Keratinocyte (primary cell): Measurements from ENCODE around the gene MED8. TPM values are rescaled to one million over a fixed set of nuclear protein-coding genes. Genes with fewer than 3 reads are reported as not detected.

Experiments used
- DNase-seq: peaks from one replicate; pipeline ENCODE4 v3.0.0-alpha.2; 2011; ENCODE audit warnings: low read depth, missing footprints, low spot score
- FAIRE-seq: peaks from 2 replicates; lab custom pipeline; 2011; peaks lifted over from hg19 to GRCh38; lab: Jason Lieb, UNC
- H2AFZ ChIP-seq: 2 replicates; pipeline ENCODE4 v1.6.0; 2012; ENCODE audit warnings: low read length, control low read depth, inconsistent platforms; ENCODE audit not compliant: control insufficient read depth
- H3K27ac ChIP-seq: 2 replicates; pipeline ENCODE4 v1.5.1; 2011; ENCODE audit warnings: low read length; ENCODE audit not compliant: control insufficient read depth, insufficient read depth
- H3K27me3 ChIP-seq: 3 replicates; pipeline ENCODE4 v1.6.0; 2011; ENCODE audit warnings: low read length; ENCODE audit not compliant: control insufficient read depth, insufficient read depth; ENCODE audit errors: extremely low read depth
- H3K36me3 ChIP-seq, 2 experiments: 2 replicates in 1 of 2; 3 replicates in 1 of 2; pipeline ENCODE4 v1.5.1; 2011; ENCODE audit warnings: low read length in 2 of 2, mild to moderate bottlenecking in 1 of 2; ENCODE audit not compliant: control insufficient read depth in 2 of 2, insufficient read depth in 2 of 2; ENCODE audit errors: extremely low read depth in 1 of 2
- H3K4me1 ChIP-seq: 3 replicates; pipeline ENCODE4 v1.5.1; 2011; ENCODE audit warnings: low read length; ENCODE audit not compliant: control insufficient read depth, insufficient read depth; ENCODE audit errors: extremely low read depth
- H3K4me2 ChIP-seq: 3 replicates; pipeline ENCODE4 v1.6.0; 2011; ENCODE audit warnings: low read depth, low read length; ENCODE audit not compliant: control insufficient read depth, insufficient read depth; ENCODE audit errors: extremely low read depth
- H3K4me3 ChIP-seq, 3 experiments: fragments of 200-600 bp in 1 of 3; sonication (generic) in 1 of 3; 2 replicates in 2 of 3; 3 replicates in 1 of 3; pipeline ENCODE4 v1.5.1; 2011 to 2016; ENCODE audit warnings: low read length in 3 of 3, mild to moderate bottlenecking in 3 of 3, control low read depth in 2 of 3, inconsistent platforms in 1 of 3, low read depth in 1 of 3, mixed read lengths in 1 of 3, mixed run types in 1 of 3, moderate library complexity in 1 of 3; ENCODE audit not compliant: control insufficient read depth in 2 of 3, insufficient read depth in 2 of 3; ENCODE audit errors: extremely low read depth in 1 of 3
- H3K79me2 ChIP-seq: 2 replicates; pipeline ENCODE4 v1.6.0; 2012; ENCODE audit warnings: low read length; ENCODE audit not compliant: control insufficient read depth, insufficient read depth
- H3K9ac ChIP-seq: 3 replicates; pipeline ENCODE4 v1.6.0; 2011; ENCODE audit warnings: low read length; ENCODE audit not compliant: control insufficient read depth, insufficient read depth; ENCODE audit errors: extremely low read depth
- H3K9me1 ChIP-seq: 3 replicates; pipeline ENCODE4 v1.6.0; 2011; ENCODE audit warnings: low read length; ENCODE audit not compliant: control insufficient read depth, insufficient read depth; ENCODE audit errors: extremely low read depth
- H3K9me3 ChIP-seq: 2 replicates; pipeline ENCODE4 v1.5.1; 2012; ENCODE audit warnings: low read depth, low read length; ENCODE audit not compliant: control insufficient read depth
- H4K20me1 ChIP-seq: 3 replicates; pipeline ENCODE4 v1.6.0; 2011; ENCODE audit warnings: low read length; ENCODE audit not compliant: control insufficient read depth, insufficient read depth; ENCODE audit errors: extremely low read depth
- CTCF ChIP-seq, 3 experiments: IDR thresholded peaks in 1 of 3; conservative IDR thresholded peaks in 1 of 3; optimal IDR thresholded peaks in 1 of 3; 2 replicates in 2 of 3; 3 replicates in 1 of 3; pipeline versions ENCODE3 to v1.5.1; 2011; ENCODE audit warnings: low read length in 3 of 3, mild to moderate bottlenecking in 3 of 3, moderate library complexity in 2 of 3, control low read depth in 1 of 3, inconsistent platforms in 1 of 3; ENCODE audit not compliant: insufficient read depth in 2 of 3; ENCODE audit errors: extremely low read depth in 1 of 3
- EZH2 ChIP-seq: IDR thresholded peaks from one replicate; pipeline ENCODE4 v1.6.1; 2012; ENCODE audit warnings: inconsistent platforms, mild to moderate bottlenecking, low read length, moderate library complexity
- dilution Hi-C: fragments of 300-500 bp; cut with MboI; formaldehyde crosslinking; loops from one replicate; pipeline ENCODE4 v1.7.0; 2020; ENCODE audit warnings: low sequenced_read_pairs; ENCODE audit not compliant: extremely low pct_ligation_motif_present
- polyA plus RNA-seq, 5 experiments: library from polyadenylated mRNA; depleted of rRNA in 3 of 5; stranded (reverse) in 3 of 5; stranded (forward) in 1 of 5; unstranded in 1 of 5; fragments of >200 nt; gene quantifications; 1 replicate in 1 of 5; 2 replicates in 3 of 5; 3 replicates in 1 of 5; pipeline versions ENCODE4 v1.2.1 to v1.2.3, GENCODE V29; 2011 to 2012; ENCODE audit warnings: missing spikeins in 2 of 5, low read depth in 1 of 5, low replicate concordance in 1 of 5

The MED8 gene
- polyA plus RNA-seq, 1 donor (not counting 4 experiments of a cell fraction or from before 2014, with no cell fraction given): 14.3 TPM

- no peak for FAIRE-seq
- no peak overlapping the region for H3K9ac ChIP-seq
- H3K9me1 ChIP-seq: no peaks in the 10 kb centered on the region
- H3K4me3 ChIP-seq: no peak overlapping the region
- no peaks in the 10 kb centered on the region for H4K20me1 ChIP-seq
- no peaks in the 10 kb centered on the region for H3K9me3 ChIP-seq
- H3K36me3 ChIP-seq: peaks cover 38 to 40% of the 10 kb centered on the region in 2 experiments
- no peak overlapping the region for H3K27ac ChIP-seq
- TF ChIP-seq CTCF (optimal IDR thresholded peaks at IDR 0.05 in 1 of 3, IDR thresholded peaks at IDR 0.05 in 1 of 3, conservative IDR thresholded peaks at IDR 0.05 in 1 of 3; ENCODE audit: extremely low read depth in 1 of 3, insufficient read depth in 2 of 3, low read length in 3 of 3) (no peak), EZH2 (no peak)
- H3K27me3 ChIP-seq: no peaks in the 10 kb centered on the region
- no peak overlapping the region for H3K4me2 ChIP-seq
- dilution Hi-C loops: no loop called here
- DNase-seq: no peak
- no peaks in the 10 kb centered on the region for H3K4me1 ChIP-seq
- no peak overlapping the region for H2AFZ ChIP-seq
- H3K79me2 ChIP-seq: no peaks in the 10 kb centered on the region
These were observed 47.7 kb upstream of the MED8 start for GRCh38 chr1:43437031-43437973.

GRCh38 chr1:43436371-43436770, 46.8 kb upstream of the MED8 start:
- Histone ChIP-seq H3K4me2 (no peak overlapping the region), H3K4me1 (no peaks in the 10 kb centered on the region), H3K4me3 (no peak overlapping the region), H3K27ac (no peak overlapping the region), H3K9me3 (no peaks in the 10 kb centered on the region), H3K79me2 (no peaks in the 10 kb centered on the region), H3K9me1 (no peaks in the 10 kb centered on the region), H3K27me3 (no peaks in the 10 kb centered on the region), H4K20me1 (peaks cover 2% of the 10 kb centered on the region), H2AFZ (no peak overlapping the region), H3K36me3 (peaks cover 44 to 45% of the 10 kb centered on the region in 2 experiments), H3K9ac (no peak overlapping the region)
- dilution Hi-C loops: no loop called here
- FAIRE-seq (no peak), DNase-seq (no peak)
- TF ChIP-seq CTCF (optimal IDR thresholded peaks at IDR 0.05 in 1 of 3, IDR thresholded peaks at IDR 0.05 in 1 of 3, conservative IDR thresholded peaks at IDR 0.05 in 1 of 3; ENCODE audit: extremely low read depth in 1 of 3, insufficient read depth in 2 of 3, low read length in 3 of 3) (no peak), EZH2 (no peak)
